ENCODE data around the gene SPDYE17.
"Not testable (repeated sequence)": the region's sequence is repeated elsewhere in the genome, so short reads cannot be mapped to it uniquely, and the experiment has no call there.

The SPDYE17 gene

DNA sequence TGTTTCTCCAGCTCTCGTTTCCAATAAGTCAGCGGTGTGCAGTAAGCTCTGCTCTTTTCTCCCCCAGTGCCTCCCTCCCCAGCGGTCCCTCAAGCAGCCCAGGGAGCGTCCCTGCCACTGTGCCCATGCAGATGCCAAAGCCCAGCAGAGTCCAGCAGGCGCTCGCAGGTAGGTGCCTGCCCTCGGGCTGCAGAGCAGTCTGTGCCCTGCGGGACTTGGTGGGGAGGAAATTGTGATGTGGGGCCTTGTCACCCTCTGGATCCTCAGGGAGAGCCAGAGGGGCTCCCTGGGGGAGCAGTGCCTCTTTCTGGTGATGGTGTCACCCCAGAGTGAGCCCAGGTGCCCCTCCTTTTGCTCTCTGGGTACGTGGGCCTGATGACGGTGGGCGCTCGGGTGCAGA is 42.0 kb downstream of the SPDYE17 start:
- H3K9ac ChIP-seq, H3K4me3 ChIP-seq, H3K4me1 ChIP-seq, H3K27ac ChIP-seq, H3K9me3 ChIP-seq, H4K20me1 ChIP-seq, H3K36me3 ChIP-seq, H3K27me3 ChIP-seq: not testable (repeated sequence)
- H3K4me2 ChIP-seq: peak overlapping the region; percentile 54

DNA sequence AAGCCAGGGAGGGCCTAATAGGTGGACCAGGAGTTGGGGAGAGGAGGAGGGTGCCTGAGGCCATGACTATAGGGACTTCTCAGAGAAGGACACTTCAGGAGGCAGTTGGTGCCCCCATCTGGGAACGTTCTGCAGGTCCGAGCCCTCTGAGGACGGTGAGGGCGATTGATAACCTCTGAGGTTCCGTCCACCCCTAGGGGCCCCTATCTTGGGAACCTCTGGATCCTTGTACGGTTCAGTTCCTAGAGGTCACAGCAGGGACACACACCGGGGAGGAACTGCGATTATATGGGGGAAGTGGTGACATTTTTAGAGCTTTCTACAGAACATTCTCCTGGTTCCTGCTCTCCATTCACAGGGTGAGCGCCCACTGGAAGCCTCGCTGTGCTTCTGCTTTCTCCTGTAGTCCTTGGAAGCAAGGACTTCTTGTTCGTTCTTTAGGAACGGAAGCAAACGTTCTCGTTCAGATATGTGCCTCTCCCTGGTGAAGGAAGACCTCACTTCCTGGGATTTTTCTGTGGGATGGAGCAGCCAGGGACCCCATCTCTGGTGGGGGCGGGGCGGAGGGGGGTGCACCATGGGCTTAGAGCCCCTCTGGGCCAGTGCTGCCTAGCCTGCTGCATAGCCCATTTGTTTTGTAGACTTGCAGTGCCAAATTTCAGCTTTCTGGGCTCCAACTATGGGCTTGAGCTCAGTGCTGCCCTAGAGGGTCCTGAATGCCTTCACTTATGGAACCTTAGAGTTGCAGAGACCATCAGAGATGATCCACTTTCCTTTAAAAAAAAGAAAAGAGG is 46.0 kb downstream of the SPDYE17 start:
- H3K36me3 ChIP-seq, H3K4me3 ChIP-seq, H3K27ac ChIP-seq: not testable (repeated sequence)

DNA sequence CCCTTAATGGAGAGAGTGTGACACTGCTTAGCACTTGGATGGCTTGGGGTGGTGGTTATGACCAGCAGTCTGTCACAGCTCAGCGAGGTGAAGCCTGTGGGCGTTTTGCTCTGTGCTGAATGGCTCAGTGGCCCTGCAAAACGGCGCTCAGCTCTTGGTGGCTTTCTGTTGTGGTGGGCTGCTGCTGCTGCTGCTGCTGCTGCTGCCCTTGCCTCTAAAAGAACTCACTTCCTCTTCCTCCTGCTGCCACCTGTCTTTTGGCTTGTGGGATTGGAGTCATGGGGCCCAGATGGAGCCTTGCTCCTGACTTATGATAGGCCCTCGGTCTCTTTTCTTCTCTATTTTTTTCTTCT is 47.4 kb downstream of the SPDYE17 start:
- not testable (repeated sequence) for H3K27me3 ChIP-seq, H3K4me3 ChIP-seq, H3K9me3 ChIP-seq, H3K4me2 ChIP-seq, H4K20me1 ChIP-seq, H3K9ac ChIP-seq, H3K4me1 ChIP-seq, H3K27ac ChIP-seq
- H3K36me3 ChIP-seq: peaks cover 19% of the 10 kb centered on the region; the same call in 1 of the 2 replicates

More for the DNA sequence above, 46.0 kb downstream of the SPDYE17 start:
- not testable (repeated sequence) for H3K4me2 ChIP-seq, H3K4me1 ChIP-seq, H4K20me1 ChIP-seq, H3K9me3 ChIP-seq, H3K27me3 ChIP-seq, H3K9ac ChIP-seq

DNA sequence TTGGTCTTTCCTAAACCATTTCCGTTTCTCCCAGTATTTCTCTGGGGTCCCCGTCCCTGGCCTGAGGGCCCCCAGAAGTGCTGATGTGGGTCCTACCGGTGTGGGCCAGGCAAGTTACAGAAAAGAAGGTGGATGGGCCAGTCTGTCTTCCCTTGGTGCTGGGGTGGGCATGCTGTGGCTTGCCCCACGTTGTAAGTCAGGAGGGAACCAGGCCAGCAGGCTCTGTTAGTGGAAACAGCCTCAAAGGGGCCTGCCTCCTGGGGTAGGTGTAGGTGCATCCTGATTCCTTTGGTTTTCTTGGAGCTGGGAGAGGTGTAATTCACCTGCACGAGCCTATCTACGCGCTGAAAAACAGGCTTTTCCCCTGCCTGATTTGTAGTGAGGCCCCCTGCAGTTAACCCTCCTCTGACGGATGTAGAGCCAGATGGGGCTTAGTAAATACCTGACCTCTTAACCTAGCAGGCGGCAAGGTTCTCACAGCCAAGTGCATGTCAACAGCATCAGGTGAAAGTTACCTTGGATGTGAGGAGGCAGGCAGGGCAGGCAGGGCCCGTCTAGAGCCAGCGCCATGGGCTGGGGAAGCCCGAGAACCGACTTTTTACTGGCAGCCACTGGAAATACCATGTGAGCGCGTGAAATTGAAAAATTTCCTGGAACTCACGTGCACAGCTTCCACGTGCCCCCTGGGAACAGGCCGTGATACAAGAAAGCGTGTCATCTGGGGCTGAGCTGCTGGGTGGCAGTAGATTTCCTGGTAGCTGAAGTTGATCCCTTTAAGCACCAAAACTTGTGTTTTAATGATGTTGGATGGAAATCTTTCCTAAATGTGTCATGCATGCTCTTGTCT is 48.0 kb downstream of the SPDYE17 start:
- not testable (repeated sequence) for H3K9me3 ChIP-seq, H3K4me3 ChIP-seq, H3K27ac ChIP-seq, H3K9ac ChIP-seq, H3K27me3 ChIP-seq, H3K4me2 ChIP-seq, H4K20me1 ChIP-seq, H3K4me1 ChIP-seq
- peaks cover 19% of the 10 kb centered on the region; the same call in 1 of the 2 replicates for H3K36me3 ChIP-seq

DNA sequence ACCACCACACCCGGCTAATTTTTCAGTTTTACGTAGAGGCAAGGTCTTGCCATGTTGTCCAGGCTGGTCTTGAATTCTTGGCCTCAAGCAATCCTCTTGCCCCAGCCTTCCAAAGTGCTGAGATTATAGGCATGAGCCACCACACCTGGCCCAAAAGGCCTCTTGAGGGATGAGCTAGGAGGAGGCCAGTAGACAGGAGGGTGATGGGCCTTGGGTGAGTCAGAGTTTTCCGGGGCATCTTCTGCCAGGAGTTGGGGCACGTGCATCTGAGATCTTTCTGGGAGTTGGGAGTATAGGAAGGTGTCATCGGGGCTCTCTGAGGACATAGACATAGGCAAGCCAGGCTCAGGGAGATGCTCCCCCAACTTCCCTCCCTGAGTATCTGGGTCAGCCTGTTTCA is 48.8 kb downstream of the SPDYE17 start:
- H4K20me1 ChIP-seq, H3K9ac ChIP-seq, H3K4me3 ChIP-seq, H3K27me3 ChIP-seq, H3K9me3 ChIP-seq, H3K27ac ChIP-seq, H3K4me1 ChIP-seq, H3K4me2 ChIP-seq: not testable (repeated sequence)
- peaks cover 19% of the 10 kb centered on the region; the same call in 1 of the 2 replicates for H3K36me3 ChIP-seq

DNA sequence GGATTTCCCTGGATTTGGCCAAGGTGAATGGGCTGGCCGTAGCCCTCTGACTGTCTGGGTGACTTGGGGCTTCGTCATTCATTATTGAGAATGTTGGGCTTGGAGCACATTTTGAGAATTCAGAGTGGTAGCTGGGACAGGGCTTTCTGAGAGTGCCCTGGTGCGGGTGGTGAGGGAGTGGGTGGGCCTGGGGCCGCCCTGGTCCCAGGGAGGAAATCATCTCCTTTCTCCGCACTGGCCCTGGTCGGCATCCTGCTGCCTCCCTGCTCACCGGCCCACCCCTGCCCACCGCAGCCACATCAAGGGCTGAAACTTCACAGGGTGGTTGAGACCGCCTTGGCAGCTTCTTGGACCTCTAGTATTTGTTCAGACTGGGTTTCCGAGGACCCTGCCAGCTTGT is 49.7 kb downstream of the SPDYE17 start:
- H3K4me2 ChIP-seq, H3K4me3 ChIP-seq: not testable (repeated sequence)
- H3K36me3 ChIP-seq: peaks cover 19% of the 10 kb centered on the region; the same call in 1 of the 2 replicates

DNA sequence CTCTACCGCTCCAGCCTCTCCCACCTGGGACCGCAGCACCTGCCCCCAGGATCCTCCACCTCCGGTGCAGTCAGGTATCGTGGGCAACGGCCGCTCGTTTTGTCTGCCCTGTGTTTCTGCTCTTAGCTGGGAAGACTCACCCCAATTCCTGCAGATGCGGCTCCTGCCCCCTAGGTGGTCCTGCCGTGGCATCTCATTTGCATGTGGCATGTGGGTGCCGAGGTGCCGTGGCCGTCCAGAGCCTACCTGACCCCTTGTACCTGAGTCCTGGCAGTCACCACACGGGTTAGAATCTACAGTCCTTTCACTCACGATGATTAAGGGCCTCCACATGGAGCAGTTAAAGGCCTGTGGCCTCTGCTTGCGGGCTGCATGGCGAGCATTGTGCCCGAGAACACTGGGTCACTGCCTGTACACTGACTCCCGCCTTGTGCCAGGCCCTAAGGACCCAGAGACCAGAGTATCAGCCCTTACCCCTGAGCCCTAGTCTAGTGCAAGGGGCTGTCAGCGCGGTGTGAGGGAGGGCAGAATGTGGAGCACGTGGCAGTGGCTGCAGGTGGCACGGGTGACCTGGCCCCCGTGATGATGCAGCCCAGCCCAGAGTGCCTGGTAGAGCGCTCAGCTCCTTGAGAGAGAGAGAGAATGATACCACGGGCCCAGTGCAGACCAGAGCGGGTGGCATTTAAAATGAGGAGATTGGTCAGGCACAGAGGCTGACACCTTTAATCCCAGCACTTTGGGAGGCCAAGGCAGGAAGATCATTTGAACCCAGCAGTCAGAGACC is 50.8 kb downstream of the SPDYE17 start:
- H3K27me3 ChIP-seq, H3K9me3 ChIP-seq, H4K20me1 ChIP-seq, H3K9ac ChIP-seq, H3K4me3 ChIP-seq, H3K27ac ChIP-seq, H3K4me1 ChIP-seq, H3K4me2 ChIP-seq: not testable (repeated sequence)
- peaks cover 19% of the 10 kb centered on the region; the same call in 1 of the 2 replicates for H3K36me3 ChIP-seq

More for the DNA sequence above, 49.7 kb downstream of the SPDYE17 start:
- not testable (repeated sequence) for H3K9me3 ChIP-seq, H4K20me1 ChIP-seq, H3K27ac ChIP-seq, H3K4me1 ChIP-seq, H3K27me3 ChIP-seq, H3K9ac ChIP-seq

DNA sequence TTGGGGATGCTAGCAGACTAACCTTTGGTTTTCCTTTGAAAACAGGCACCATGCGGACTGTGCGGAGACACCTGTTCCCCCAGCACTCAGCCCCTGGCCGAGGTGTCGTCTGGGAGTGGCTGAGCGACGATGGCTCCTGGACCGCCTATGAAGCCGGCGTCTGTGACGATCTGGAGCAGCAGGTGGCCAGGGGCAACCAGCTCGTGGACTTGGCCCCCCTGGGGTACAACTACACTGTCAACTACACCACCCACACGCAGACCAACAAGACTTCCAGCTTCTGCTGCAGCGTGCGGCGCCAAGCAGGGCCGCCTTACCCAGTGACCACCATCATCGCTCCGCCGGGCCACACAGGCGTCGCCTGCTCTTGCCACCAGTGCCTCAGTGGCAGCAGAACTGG is 51.6 kb downstream of the SPDYE17 start:
- not testable (repeated sequence) for H3K27me3 ChIP-seq, H3K9me3 ChIP-seq

DNA sequence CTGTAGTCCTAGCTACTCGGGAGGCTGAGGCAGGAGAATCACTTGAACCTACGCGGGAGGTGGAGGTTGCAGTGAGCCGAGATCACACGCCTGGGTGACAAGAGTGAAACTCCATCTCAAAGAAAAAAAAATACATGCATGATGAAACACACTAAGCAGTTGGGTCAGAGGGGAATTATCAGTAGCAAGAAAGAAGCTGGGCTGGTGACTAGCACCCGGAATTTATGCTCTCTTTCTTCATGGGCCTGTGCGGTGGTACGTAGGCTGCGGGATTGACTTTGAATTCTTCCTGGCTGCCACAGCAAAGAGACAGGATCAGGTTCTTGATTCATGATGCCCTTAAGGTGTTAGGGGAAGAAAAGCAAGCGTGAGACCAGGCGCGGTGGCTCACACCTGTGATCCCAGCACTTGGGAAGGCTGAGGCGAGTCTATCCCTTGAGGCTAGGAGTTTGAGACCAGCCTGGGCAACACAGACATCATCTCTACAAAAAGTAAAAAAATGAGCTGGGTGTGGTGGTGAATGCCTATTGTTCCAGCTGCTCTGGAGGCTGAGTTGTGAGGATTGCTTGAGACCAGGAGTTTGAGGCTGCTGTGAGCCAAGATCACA is 54.3 kb downstream of the SPDYE17 start:
- not testable (repeated sequence) for H3K4me1 ChIP-seq, H3K27ac ChIP-seq, H3K9me3 ChIP-seq, H3K27me3 ChIP-seq, H3K4me2 ChIP-seq, H3K9ac ChIP-seq, H3K4me3 ChIP-seq, H4K20me1 ChIP-seq
- peaks cover 19% of the 10 kb centered on the region; the same call in 1 of the 2 replicates for H3K36me3 ChIP-seq

More for the DNA sequence above, 51.6 kb downstream of the SPDYE17 start:
- H3K27ac ChIP-seq, H3K4me1 ChIP-seq, H3K9ac ChIP-seq, H3K4me2 ChIP-seq, H3K4me3 ChIP-seq, H4K20me1 ChIP-seq: not testable (repeated sequence)
- H3K36me3 ChIP-seq: peaks cover 19% of the 10 kb centered on the region; the same call in 1 of the 2 replicates

DNA sequence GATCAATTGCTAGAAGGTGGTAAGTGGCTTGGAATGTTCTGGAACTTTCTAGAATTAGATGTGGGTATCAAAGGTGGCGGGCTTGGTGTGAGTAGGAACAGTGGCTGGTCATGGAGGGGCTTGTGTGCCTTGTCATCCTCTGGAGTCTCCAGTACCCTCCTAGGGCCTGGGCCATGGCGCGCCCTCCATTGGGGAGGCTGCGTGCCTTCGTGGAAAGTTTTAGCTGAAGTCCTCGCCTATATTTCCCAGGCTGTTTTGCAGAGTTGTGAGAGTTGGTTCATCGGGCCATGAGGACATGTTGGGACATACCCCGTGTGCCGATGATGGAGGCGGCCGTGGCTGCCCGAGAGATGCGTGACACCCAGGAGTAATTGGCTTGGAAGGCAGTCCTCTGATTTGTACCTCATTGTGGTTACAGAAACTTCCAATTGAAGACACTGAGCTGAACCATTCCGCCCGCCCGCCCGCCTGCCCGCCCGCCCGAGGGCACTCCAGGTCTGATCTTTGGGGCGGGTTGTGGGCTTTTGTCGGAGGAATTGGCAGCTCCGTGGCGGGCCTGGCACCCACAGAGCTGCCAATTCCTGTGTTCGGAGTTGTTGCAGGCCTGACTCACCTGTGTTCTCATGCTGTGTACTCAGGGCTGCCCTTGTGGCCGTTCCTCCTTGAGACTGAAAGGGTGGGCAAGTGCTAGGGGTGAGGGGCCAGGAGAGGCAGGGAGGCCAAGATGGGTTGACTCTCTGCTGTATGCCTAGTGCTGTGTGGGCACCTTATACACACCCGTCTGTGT is 57.2 kb downstream of the SPDYE17 start:
- not testable (repeated sequence) for H3K4me3 ChIP-seq, H3K4me2 ChIP-seq, H3K36me3 ChIP-seq, H3K27me3 ChIP-seq, H3K4me1 ChIP-seq, H3K9ac ChIP-seq, H3K9me3 ChIP-seq, H4K20me1 ChIP-seq, H3K27ac ChIP-seq

DNA sequence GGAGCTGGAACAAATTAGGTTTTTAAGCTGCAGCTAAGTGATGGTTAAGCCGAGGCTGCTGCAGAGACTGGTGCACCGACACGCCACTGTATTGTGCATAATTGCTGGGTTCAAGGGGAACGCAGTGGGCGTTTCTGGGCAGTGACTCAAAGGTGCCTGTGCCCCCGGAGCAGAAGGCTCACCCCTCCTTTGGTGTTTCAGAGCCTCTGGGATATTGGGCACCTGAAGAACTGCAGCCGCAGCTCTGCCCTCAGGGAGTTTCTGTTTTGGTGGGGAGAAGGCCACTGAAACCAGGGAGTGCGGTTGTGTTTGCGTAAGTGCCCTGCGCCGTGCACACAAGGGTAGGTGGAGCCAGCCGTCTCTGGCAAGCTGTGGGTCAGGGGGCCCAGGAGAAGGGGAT is 57.8 kb downstream of the SPDYE17 start:
- H3K4me3 ChIP-seq, H3K9ac ChIP-seq, H3K4me2 ChIP-seq, H3K4me1 ChIP-seq, H3K27me3 ChIP-seq, H3K9me3 ChIP-seq, H4K20me1 ChIP-seq, H3K27ac ChIP-seq, H3K36me3 ChIP-seq: not testable (repeated sequence)

DNA sequence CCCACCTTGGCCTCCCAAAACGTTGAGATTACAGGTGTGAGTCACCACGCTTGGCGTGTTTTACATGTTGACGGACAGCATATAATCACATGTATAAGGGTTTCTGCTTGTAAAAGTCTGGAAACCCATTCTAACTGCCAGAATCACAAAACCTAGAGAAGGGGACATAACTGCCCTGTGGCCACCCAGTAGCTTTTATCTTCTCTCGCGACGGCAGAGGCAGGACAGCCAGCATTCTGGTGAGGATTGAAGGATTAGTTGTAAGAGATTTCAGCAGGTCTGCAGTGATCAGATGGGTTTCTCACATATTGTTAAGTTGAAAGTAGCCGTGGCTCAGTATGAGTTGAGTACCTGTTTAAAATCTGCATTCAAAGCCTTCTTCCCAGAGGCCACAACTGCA is 59.8 kb downstream of the SPDYE17 start:
- not testable (repeated sequence) for H3K36me3 ChIP-seq, H3K4me2 ChIP-seq, H3K4me3 ChIP-seq, H3K9me3 ChIP-seq, H3K9ac ChIP-seq, H3K4me1 ChIP-seq, H4K20me1 ChIP-seq, H3K27ac ChIP-seq, H3K27me3 ChIP-seq

Measured in BLaER1 (cell line).